Iris pigment epithelial cell (primary cell): ENCODE measurements around the gene URB1.
"Not testable (repeated sequence)": the region's sequence is repeated elsewhere in the genome, so short reads cannot be mapped to it uniquely, and the experiment has no call there.

Source experiments
- DNase-seq: peaks from one replicate; pipeline ENCODE4 v3.0.0-alpha.2; 2011; ENCODE audit warnings: low read depth

Gene URB1

DNA sequence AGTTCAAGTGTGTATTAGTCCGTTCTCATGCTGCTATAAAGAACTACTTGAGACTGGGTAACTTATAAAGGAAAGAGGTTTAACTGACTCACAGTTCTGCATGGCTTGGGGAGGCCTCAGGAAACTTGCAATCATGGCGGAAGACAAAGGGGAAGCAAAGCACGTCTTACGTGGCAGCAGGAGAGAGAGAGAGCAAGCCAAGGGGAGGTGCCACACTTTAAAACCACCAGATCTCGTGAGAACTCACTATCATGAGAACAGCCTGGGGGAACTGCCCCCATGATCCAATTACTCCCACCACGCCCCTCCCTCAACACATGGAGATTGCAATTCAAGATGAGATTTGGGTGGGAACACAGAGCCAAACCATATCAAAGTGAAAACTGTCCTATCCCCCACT, 109.8 kb downstream of the URB1 start:
- DNase-seq, result no peak

DNA sequence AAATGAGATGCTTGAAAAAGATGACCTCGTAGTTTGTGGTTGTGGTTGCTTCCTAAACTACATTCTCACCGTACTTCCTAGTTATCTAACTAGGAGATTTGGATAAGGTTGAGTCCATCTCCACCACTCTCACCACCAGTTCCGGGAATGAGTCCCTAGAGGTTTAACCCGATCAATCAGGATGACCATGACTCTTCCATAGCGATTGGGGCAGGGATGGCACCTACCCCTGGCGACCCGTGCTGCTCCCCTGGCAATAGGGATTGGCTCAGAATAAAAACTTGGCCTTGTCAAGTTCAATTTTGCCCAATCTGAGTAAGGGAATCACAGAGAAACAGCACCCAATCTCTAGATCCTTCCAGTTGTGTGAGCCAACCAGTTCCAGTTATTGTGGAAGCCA, 111.3 kb downstream of the URB1 start:
- no peak for DNase-seq

DNA sequence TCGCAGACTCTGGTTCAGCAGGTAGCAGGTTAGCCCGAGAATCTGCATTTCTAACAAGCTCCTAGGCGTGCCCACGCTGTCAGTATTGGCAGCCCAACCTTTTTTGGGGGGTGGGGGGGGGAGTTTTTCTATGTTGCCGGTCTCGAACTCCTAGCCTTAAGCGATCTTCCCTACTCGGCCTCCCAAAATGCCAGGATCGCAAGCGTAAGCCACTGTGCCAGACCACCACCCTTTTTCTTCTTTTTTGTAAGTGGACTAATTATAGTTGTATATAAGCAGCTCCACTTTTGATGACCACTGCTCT, 113.5 kb downstream of the URB1 start:
- no peak for DNase-seq

DNA sequence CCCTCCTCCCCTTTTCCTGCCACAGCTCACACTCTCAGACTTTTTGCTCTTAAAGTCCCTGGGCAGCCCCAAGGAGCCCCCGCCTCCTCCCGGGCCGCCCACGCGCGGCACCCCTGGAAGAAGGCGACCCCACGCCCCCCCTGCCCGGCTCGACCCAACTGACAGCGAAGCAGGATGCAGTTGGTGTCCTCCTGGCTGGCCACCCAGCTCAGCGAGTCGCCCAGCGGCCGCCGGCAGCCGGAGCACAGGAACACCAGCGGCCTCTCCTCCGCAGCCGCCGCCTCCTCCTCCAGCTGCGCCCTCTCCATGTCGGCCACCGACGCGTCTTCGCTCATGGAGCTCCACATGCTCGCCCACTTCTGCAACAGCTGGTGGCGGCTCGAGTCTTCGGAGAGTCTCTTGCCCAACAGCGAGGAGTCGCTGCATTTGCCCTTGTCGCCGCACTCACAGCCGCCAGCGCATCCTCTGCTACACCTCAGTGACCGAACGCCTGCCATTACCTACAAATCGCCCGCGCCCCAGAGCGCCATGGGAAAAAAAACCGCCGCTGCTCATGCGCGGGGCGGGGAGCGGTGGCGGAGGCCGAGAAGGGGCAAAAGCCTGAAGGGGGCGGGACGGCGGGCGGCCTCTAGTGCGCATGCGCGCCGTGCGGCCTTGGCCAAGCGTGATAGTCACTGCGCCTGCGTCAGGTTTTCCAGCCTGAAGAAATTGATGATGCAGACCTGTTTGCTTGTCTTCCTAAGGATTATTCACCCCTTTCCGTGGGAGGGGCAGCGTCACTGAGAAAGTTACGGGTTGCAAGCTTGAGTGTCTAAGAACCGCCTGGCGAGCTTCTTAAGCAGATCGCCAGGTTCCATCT, 114.1 kb downstream of the URB1 start, which contains the start of gene MIS18A:
Gene MIS18A (minus strand): TSS at position 532 of the 859 bp plus-strand sequence. CDS start 35 bp downstream, at position 497.
- DNase-seq, result peak; percentile 94

DNA sequence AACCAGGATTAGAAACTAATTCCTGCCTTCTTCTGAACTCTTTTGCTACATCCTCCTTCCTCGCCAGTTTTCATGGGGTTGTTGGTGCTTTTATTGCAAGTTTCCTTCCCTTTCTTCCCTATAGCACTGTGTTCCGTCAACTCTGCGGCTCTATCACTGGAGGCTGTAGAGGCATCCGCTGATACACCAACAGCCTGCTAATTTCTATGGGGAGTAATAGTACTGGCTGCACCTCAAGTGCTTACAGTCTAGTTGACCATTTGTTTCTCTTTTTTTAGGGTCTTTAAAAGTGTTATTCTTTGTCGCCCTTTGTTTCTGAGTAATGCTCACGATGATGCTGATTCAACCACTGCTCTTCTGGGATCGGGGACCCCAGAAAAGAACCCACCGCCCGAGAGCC, 114.7 kb downstream of the URB1 start:
- peak; percentile 11 for DNase-seq

DNA sequence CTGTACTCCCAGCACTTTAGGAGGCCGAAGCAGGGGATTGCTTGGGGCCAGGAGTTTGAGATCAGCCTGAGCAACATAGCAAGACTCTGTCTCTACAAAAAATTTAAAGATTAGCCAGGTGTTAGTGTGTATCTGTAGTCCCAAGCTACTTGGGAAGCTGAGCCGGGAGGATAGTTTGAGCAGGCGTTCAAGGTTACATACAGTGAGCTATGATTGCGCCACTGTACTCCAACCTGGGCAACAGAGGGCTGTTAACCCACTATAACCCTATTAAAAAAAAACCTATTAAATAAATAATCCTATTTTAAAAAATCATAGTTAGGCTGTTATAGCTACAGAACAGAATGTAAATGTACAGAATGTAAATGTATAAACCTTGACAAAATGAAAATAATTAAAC, 116.1 kb downstream of the URB1 start:
- no peak for DNase-seq

- DNase-seq, result no peak
These were observed 122.1 kb downstream of the URB1 start for GRCh38 chr21:32270748-32271147.

- not testable (repeated sequence) for DNase-seq
These were observed 127.5 kb downstream of the URB1 start for GRCh38 chr21:32265321-32265720.

GRCh38 chr21:32261929-32262328, 130.9 kb downstream of the URB1 start:
- no peak for DNase-seq
